Central memory CD4-positive, alpha-beta T cell (primary cell): Measurements from ENCODE around the gene GBF1.

Source experiments
- DNase-seq: peaks from one replicate; pipeline ENCODE4 v3.0.0; 2022

The GBF1 gene

DNA sequence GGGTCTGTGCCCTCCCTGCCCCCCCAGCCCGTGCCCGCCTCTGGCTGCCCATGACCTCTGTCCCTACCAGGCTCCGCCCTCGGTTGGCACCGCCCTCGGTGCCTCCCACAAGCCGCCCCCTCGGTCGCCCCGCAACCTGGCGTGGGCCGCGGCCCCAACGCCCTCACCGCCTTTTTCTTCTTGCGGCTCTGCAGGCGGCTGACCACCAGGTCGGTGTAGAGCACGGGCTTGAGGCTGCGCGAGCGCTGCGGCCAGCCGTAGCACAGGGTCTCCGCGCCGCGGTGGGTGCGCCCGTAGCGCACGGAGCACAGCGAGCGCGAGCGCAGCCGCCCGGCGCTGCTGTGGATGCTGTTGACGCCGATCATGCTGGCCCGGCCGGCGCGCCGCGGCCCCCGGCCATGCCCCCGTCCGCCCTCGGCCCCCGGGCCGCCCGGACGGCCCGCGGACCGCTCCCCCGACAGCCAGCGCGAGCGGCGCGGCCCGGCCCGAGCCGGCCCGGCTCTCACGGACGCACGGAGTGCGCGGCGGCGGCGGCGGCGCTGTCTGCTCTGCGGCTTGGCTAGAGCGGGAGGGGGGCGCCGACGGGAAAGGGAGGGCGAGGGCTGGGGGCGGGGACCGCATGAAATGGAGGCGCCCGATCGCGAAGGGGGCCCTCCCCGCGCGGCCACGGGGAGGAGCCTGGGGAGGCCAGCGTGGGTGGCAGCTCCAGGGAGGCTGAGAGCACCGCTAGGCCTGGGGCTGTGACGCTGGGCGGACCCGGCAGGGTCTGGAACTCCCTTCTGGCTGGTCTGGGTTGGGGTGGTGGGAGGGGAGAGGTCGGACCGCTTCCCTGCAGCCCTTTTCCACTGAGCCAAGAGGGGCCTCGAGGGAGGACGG, 163.6 kb downstream of the GBF1 start:
- DNase-seq, result peak; percentile 61

DNA sequence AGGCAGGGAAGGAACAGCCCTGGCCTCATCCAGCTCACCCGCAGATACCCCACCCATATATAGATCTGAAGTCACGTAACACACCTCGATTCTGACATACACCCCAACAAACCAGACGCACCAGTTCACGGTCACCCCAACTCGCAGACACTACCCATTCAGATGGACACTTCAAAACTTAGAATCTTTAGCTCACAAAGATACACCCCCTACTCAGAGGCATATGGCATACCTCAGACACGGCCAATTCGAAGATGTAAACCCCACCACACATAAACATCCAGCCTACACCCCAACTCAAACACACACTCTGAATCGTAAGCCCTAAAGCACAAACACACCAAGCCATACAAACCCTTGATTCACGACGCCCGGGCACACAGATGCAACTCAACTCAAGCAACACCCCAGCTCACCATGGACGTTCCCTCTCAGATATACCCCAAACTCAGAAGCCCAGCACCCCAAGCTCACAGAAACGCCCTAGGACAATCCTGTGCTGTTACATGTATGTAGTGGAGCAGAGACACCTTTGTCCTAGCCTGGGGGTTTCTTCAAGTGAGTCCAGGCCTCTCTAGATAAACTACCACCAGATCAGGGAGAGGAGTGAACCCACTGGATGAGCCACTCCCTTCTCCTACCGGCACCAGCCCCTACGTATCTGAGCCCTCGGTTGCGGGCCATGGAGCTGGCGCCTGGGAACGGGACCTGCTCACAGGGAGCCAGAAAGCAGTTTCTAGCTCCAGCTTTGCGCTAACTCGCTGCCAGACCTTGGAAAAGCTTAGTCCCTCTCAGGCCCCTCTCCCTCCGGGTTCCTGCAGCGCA, 164.5 kb downstream of the GBF1 start:
- no peak for DNase-seq

DNA sequence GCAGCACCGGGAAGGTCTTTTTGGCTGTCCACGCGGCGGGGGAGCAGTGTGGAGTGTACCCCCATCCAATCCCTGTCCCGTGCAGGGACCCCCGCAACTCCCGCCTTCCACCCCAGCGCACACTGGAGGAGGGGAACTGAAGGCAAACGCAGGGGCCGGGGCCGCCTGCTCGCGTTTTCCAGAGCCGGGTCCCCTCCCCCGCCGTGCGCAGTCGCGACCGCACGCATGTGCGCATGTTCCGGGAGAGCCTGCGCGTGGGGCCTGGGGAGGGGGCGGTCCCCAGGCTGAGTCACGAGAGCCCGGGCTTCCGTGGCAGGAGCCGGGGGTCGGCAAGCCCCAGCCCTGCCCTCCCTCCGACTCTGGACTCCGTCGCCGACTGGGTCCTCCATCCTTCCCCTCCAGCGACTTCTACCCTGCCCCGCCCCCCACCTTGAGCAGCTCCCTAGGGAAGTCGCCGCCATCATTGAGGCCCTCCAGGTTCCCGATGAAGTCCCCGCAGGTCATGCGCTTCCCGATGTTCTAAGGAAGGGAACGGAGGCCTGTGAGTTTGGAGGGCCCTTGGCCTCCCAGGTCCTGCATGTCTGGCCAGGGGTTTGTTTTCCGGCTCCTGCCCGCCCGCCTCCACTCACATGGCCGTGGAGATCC, 165.2 kb downstream of the GBF1 start:
- peak; percentile 47 for DNase-seq

DNA sequence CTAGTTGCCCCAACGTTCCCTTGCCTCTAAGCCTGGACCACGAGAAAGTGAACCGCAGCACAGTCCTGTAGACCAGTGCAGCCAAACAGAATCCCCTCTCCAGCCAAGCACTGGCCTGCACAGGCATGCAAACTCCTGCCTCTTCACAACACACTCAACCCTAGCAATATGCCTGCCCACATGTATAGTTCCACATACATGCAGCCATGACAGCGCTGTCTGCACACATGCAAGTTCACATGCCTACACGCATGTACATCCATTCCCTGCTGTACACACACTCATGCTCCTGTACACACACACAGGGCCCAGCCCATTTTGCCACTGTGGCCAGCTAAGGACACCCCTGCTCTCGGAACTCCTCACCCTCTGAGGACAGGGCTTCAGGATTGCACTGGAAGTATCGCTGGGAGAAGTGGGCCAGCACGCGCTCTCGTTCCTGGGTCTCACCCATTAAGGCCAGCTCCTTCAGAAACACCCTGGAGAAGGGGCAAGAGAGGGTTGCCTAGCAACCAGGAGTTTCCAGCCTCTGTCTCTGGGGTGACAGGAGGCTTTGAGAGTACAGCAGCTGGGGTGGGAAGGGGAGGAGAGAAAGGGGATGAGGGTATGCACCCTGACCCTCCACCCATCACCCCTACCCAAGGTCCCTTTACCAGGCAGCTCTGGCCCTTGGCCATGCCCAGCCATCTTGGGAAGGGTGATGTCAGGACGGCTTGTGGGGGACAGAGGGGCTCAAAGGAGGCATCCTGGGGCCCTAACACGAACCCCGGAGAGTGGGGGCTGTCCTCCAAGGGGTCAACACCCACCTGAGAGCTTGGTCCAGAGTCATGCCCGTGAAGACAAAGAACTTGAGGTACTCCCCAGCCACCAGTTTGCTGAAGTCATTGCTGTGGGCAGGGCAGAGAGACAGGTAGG, 166.3 kb downstream of the GBF1 start:
- no peak for DNase-seq

DNA sequence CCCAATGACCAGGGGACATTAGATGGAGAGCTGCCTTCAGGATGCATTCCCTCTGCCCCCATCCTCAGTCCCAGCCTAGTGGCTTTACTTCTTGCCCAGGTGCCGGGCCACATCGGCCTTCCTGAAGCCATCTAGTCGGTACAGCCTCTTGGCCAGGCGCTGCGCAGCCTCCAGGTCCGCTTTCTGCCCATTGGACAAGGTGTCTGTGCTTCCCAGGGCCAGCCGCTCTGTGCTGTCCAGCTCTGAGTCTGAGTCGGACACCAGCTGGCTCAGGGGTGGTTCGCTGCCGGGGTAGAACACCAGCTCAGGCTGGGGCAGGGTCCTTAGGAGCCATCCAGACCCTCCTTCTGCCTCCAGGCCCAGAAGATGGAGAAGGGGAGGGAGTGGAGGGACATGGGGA, 167.0 kb downstream of the GBF1 start:
- no peak for DNase-seq

DNA sequence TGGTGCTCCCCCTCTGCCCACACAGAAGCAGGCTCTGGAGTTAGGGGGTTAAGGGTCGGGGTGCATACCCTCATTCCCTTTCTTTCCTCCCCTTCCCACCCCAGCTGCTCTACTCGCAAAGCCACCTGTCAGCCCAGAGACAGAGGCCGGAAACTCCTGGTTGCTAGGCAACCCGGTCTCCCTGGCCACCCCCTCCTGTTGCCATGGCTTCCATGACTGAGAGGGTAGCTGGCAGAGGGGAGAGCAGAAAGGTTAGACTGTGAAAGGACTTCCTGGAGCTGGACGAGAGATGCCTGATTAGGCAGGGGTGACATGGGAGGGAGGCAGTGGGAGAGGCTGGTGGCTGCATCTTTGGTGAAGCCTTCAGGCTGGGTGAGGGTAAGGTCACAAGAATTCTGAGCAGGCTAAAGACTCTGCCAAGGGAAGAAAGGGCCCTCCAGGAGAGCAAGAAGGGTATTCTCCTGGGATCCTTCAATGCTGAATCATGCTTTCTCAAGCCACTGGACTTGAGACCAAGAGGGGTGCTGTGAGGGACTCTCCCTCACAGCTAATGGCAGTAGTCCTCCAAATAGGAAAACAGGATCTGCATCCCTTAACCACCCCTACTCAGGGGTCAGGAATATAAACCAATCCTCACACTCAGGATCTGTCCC, 167.8 kb downstream of the GBF1 start:
- no peak for DNase-seq

DNA sequence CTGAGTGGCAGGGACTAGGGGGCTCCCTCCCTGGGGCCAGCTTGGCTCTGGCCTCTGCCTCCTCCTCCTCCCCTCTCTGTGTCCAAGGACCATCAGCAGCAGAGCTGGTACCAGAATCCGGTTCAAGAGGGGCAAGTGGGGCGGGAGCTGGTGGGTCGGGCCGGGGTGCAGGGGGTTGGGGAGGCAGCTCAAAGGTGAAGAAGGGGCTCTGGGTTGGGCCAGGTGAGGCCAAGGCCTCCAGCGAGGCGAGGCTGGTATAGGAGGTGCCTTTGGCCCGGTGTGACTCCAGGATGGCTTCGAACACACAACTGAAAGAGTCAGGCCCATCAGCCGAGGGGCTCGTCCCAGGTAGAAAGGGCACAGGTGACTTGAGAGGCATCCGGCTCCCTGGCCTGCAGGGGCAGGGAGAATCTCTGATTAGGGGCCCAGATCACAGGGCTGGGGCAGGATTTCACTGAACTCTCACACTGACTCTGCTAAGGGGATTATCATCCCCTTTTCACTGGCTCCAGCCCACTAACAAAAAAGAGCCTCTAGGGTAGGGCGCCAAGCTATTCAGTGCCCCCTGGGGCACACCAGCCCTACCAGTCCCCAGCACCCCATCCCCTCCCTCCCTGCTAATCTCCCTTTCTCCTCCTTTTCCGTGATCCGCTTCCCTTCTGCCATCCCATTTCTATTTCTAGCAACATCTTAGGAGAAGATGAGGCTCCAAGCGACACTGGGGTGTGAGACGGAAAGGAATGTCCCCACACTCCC, 168.7 kb downstream of the GBF1 start:
- DNase-seq, result no peak

DNA sequence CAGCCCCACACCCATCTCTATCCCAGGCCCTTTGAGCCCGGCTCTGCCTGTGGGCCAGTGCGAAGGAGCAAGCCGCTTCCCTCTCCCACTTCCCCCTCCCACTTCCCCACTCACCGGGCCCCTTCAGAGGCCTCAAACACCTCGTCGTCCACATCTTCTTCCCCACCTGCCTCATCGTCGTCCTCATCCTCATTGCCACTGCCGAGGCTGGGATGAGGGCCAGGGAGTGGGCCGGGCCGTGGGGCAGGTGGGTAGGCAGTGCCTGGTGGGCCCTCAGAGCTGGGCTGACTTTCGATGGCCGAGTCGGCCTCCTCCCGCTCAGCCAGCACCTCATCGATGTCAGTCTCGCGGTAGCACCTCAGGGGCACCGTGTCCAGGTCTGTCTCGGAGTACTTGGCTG, 169.4 kb downstream of the GBF1 start:
- no peak for DNase-seq

DNA sequence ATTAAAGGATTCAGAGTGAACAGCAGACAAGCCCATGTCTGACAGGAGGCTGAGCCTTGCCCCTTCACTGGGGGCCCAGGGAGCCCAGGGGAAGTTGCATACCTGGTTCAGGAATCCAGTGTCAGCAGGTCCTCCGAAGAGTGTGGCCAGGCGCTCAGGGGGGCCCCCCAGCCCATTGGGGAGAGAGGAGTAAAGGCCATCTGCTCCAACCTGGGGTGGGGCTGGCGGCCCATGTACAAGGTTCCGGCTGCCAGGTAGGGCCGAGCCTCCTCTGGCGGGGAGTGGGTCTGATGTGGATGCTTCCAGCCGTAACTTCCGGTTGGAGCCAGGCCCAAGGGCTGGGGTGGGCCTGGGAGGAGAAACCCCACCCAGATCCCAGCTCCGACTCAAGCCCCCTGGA, 171.0 kb downstream of the GBF1 start:
- no peak for DNase-seq

DNA sequence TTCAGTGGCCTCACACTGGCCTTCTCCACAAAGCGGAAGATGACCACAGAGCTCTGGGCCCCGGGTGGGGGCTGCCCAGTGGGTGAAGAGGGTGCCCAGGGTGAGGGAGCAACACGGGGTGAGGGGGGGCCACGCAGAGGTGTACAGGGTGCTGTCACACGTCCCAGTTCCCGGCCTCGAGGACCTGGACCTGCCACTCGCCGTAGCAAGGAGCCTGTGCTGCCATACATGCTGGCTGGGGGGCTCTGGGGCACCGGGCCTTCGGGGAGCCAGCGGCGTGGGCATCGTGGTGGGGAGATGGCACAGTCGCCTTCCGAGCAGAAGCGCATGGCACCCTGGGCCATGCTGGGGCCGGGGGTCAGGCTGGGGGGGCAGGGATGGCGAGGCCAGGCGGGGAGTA, 171.4 kb downstream of the GBF1 start:
- DNase-seq, result no peak

DNA sequence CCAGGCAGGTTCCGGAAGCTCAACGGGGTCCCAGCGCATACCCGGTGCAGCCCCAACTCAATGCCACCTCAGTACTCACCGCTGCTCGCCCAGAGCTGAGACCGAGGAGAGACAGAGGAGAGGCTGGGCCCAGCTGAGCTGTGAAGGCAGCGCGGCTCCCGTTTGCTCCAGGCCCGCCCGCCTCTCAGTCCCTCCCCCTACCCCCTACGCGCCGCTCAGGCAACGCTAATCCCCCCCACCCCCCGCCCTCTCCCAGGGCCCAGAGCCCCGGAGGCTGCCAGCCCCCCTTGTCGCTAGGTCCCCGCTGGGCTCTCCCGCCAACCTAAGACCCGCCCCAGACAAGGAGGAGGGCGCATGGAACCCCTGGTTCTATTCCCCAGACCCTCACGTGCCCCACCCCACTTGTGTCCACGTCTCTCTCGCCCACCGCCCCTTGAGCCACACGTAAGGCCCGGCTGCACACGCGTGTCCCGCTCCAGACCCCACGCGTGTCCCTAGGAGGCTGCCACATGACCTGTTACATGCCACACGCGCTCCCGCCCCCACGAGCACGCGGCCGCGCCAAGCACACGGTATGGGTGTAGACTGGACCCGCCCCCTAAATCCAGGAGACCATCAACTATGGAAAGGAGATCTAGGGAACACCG, 173.4 kb downstream of the GBF1 start, which contains the start of gene PSD:
PSD (minus strand) TSS at position 164 of the 647 bp plus-strand sequence. CDS start 1,747 bp downstream, outside the sequence.
- no peak for DNase-seq

DNA sequence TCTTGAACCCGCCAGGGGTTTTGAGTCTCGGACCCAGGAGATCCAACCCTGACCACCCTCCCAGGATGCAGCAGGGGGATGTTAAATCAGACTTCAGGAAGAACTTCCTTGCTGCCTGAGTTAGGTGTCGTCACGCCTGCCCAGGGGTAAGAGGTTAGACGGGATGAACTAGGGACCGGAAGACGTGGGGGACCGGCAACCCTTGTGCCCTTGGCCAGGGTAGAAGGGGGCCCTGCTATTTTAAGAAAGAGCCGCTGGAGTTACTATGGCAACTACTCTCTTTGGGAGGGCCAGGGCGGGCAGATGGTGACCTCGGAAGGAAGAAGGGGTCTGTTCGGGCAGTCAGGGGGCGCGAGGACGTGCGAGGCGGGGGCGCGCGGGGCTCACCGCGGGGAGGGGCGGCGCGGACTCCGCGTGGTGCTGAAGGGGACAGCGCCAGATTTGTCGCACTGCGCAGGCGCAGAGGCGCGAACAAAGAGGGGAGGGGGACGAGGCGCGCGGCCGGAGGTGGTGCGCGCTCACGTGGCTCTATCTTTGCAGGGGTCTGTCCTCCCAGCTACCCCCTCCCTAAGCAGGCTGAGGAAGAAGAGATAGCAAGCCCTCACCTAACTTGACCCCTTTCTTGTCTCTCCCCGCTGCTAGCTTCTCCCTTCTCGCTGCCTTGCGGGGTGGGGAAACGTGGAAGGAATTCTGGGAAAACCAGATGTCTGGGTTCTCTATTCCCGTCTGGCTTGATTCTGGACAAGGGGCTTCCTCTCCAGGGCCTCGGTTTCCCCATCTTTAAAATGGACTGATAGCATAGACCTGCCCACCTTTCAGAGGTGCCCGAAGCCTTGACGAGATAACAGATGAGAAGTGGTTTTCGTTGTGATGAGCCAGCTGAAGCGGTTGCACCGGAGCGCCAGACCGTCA, 174.2 kb downstream of the GBF1 start:
- peak; percentile 63 for DNase-seq

DNA sequence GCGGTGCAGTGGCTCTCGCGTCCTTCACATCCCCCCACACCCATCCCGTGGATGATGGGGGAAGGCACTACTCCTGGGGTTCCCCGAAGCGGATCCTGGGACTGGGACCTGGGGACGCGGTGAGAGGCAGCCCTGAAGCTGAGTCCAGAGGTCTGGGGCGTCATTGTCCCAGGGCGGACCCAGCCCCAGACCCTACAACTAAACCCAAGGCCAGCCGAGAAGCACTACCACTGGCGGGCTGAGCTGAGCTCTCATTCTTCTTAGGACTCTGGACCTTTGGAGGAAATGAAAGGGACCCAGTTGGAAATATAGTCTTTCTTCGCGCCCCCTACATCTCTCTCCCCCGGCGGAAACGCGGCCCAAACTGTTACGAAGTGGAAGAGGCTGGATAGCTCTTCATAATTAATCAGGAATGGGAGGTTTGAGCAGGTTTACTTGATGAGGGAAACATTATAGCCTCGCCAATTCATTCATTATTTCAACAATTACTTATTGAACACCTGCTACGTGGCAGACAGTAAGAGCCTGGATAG, 174.9 kb downstream of the GBF1 start:
- no peak for DNase-seq

DNA sequence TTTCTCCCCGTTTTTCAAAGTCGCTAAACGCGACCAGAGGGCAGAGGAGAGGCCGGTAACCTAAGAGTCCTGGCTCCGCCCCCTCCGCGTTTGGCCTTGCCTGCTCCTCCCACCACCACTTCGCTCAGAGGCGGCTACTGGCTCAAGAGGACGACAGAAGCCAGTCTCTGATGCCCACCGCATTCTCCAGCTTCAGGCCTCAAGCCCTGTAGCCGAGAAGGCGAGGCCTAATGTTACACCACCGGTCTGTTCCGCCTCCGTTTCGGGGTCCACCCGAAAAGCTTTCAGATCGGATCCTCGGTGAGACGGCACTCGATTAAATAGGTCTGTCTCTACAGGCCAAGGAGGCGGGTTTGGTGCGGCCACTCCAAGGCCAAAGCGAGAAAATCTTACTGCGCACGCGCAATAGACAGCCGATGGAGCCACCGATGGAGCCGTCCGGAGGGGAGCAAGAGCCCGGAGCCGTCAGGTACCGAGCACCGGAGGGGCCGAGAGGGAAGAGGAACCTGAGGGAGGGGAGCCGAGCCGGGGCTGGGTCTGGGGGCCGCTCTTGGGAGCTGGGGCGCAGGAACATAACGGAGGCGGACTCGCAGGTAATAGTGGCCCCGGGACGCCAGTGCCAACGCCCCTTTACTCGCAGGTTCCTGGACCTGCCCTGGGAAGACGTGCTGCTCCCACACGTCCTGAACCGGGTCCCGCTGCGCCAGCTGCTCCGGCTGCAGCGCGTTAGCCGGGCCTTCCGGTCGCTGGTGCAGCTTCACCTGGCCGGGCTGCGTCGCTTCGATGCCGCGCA, 175.6 kb downstream of the GBF1 start, which contains the start of gene FBXL15:
FBXL15 (plus strand) TSS at position 123 of the 793 bp plus-strand sequence; CDS start at position 417, 294 bp downstream.
- DNase-seq, result peak; percentile 91

DNA sequence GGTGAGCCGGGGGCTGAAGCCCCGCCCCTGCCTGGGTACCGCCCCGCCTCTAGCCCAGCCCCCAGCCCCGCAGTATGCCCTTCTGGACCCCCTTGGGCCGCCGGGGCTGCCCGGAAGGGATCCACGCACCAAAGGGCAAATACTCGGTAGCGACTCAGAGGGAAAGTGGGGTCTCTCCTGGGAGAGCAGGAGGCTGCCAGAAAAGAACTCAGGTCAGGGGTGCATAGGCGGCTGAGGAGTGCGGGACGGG, 176.1 kb downstream of the GBF1 start:
- no peak for DNase-seq

DNA sequence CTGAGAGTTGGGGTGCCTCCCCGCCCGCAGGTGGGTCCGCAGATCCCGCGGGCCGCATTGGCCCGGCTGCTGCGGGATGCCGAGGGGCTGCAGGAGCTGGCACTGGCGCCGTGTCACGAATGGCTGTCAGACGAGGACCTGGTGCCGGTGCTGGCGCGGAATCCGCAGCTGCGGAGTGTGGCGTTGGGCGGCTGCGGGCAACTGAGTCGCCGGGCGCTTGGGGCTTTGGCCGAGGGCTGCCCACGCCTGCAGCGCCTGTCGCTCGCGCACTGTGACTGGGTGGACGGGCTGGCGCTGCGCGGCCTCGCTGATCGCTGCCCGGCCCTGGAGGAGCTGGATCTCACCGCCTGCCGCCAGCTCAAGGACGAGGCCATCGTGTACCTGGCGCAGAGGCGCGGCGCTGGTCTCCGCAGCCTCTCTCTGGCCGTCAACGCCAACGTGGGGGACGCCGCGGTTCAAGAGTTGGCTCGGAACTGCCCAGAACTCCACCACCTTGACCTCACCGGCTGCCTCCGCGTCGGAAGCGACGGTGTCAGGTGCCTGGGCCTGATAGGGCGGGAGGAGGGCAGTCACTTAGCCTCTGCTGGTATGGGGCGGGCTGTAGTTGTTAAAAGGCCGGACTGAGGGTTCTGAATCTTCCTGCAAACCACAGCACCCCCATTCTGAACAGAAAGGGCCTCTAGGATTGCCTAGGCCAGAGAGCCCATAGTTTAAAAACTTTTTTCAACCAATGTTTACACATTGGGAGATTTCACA, 176.6 kb downstream of the GBF1 start:
- no peak for DNase-seq

DNA sequence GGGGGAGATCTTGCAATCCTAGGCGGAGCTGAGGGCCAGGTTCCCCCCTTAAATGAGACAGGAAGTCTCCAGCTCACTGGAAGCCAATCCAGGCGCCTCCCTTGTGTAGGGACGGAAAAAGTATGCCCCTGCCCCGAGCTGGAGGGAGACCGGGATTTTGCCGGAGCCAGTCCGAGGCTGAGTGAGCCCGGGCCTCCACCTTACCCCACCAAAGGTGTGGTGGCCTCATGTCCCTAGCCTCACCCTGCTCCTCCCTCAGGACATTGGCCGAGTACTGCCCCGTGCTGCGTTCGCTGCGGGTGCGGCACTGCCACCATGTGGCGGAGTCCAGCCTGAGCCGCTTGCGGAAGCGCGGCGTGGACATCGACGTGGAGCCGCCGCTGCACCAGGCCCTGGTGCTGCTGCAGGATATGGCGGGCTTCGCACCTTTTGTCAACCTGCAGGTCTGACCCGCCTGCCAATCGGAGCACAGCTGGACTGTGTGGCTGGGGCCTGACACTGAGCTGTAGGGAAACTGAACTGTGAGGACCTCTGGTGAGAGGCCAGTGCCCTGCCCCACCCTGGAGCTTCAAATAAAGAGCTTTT, 177.3 kb downstream of the GBF1 start:
- DNase-seq, result no peak
